Neuronal stem cell (in vitro differentiated cells): Measurements from ENCODE around the gene ZNRF1.
"Not testable (repeated sequence)": the region's sequence is repeated elsewhere in the genome, so short reads cannot be mapped to it uniquely, and the experiment has no call there.

ENCODE experiments used
- DNase-seq: peaks from one replicate; pipeline ENCODE4 v3.0.0-alpha.2; 2013; ENCODE audit warnings: low spot score
- H2AFZ ChIP-seq: one replicate; pipeline ENCODE4 v1.6.1; 2013; ENCODE audit warnings: mild to moderate bottlenecking, low read length, inconsistent platforms
- H2AK5ac ChIP-seq: 2 replicates; pipeline ENCODE4 v1.6.1; 2013; ENCODE audit warnings: low read depth, mild to moderate bottlenecking, inconsistent platforms, low read length, moderate library complexity, mixed read lengths
- H2BK120ac ChIP-seq: 2 replicates; pipeline ENCODE4 v1.6.1; 2013; ENCODE audit warnings: low read depth, mild to moderate bottlenecking, inconsistent platforms, low read length, moderate library complexity, mixed read lengths
- H2BK12ac ChIP-seq: one replicate; pipeline ENCODE4 v1.6.1; 2013; ENCODE audit warnings: low read length, inconsistent platforms
- H2BK15ac ChIP-seq: 2 replicates; pipeline ENCODE4 v1.6.1; 2013; ENCODE audit warnings: mild to moderate bottlenecking, low read length, inconsistent platforms, mixed read lengths
- H2BK5ac ChIP-seq: one replicate; pipeline ENCODE4 v1.6.1; 2013; ENCODE audit warnings: inconsistent platforms, mild to moderate bottlenecking, low read length, moderate library complexity
- H3K14ac ChIP-seq: one replicate; pipeline ENCODE4 v1.6.1; 2013; ENCODE audit warnings: low read length, inconsistent platforms
- H3K18ac ChIP-seq: 2 replicates; pipeline ENCODE4 v1.6.1; 2013; ENCODE audit warnings: low read length, inconsistent platforms
- H3K23ac ChIP-seq: 2 replicates; pipeline ENCODE4 v1.6.1; 2013; ENCODE audit warnings: low read depth, mild to moderate bottlenecking, mixed read lengths, low read length, inconsistent platforms; ENCODE audit not compliant: poor library complexity
- H3K27ac ChIP-seq: replicated peaks from 3 replicates; pipeline ENCODE4 v1.5.1; 2013; ENCODE audit warnings: low read length, inconsistent platforms
- H3K27me3 ChIP-seq, 3 experiments: 2 replicates each; pipeline ENCODE4 v1.6.1; 2013; ENCODE audit warnings: low read length in 3 of 3, mild to moderate bottlenecking in 2 of 3, inconsistent platforms in 1 of 3, low read depth in 1 of 3, mixed read lengths in 1 of 3, moderate library complexity in 1 of 3; ENCODE audit not compliant: control insufficient read depth in 3 of 3, insufficient read depth in 3 of 3
- H3K36me3 ChIP-seq, 2 donors: replicated peaks in 1 of 2; 2 replicates each; pipeline ENCODE4 v1.6.1; 2013; ENCODE audit warnings: low read length in 2 of 2; ENCODE audit not compliant: control insufficient read depth in 2 of 2, insufficient read depth in 2 of 2
- H3K4ac ChIP-seq: 2 replicates; pipeline ENCODE4 v1.6.1; 2013; ENCODE audit warnings: inconsistent platforms, mild to moderate bottlenecking, low read length, moderate library complexity
- H3K4me1 ChIP-seq, 2 donors: 1 replicate in 1 of 2; 2 replicates in 1 of 2; pipeline ENCODE4 v1.6.1; 2013; ENCODE audit warnings: low read length in 2 of 2, low read depth in 1 of 2; ENCODE audit not compliant: control insufficient read depth in 2 of 2, insufficient read depth in 1 of 2
- H3K4me2 ChIP-seq: one replicate; pipeline ENCODE4 v1.6.1; 2013; ENCODE audit warnings: mild to moderate bottlenecking, low read length, inconsistent platforms; ENCODE audit not compliant: insufficient read depth, poor library complexity, severe bottlenecking
- H3K4me3 ChIP-seq, 2 donors: 2 replicates each; pipeline ENCODE4 v1.5.1; 2013; ENCODE audit warnings: low read length in 2 of 2, mild to moderate bottlenecking in 2 of 2, inconsistent platforms in 1 of 2, moderate library complexity in 1 of 2
- H3K79me1 ChIP-seq: one replicate; pipeline ENCODE4 v1.6.1; 2013; ENCODE audit warnings: low read depth, mild to moderate bottlenecking, inconsistent platforms, low read length, moderate library complexity
- H3K9ac ChIP-seq: one replicate; pipeline ENCODE4 v1.6.1; 2013; ENCODE audit warnings: mild to moderate bottlenecking, low read depth, low read length, inconsistent platforms; ENCODE audit not compliant: poor library complexity
- H3K9me3 ChIP-seq, 2 donors: replicated peaks in 1 of 2; 2 replicates each; pipeline versions ENCODE3 to v1.6.1; 2013; ENCODE audit warnings: low read length in 2 of 2, mild to moderate bottlenecking in 2 of 2, inconsistent platforms in 1 of 2, low read depth in 1 of 2, mixed read lengths in 1 of 2, moderate library complexity in 1 of 2; ENCODE audit not compliant: control insufficient read depth in 2 of 2, insufficient read depth in 1 of 2
- H4K8ac ChIP-seq: one replicate; pipeline ENCODE4 v1.6.1; 2013; ENCODE audit warnings: low read depth, mild to moderate bottlenecking, inconsistent platforms, low read length, moderate library complexity
- H4K91ac ChIP-seq: one replicate; pipeline ENCODE4 v1.6.1; 2013; ENCODE audit warnings: low read length, low read depth, mild to moderate bottlenecking, inconsistent platforms; ENCODE audit not compliant: poor library complexity
- WGBS, 2 donors: extraction: QIAGEN DNeasy Blood & Tissue Kit; methylation state at CpG; one replicate each; pipeline ENCODE4 v1.1.7; 2013; ENCODE audit warnings: missing lambda C conversion rate in 2 of 2, mixed read lengths in 1 of 2; ENCODE audit not compliant: insufficient read length in 2 of 2, insufficient replicate concordance in 1 of 2; ENCODE audit errors: extremely low coverage in 2 of 2; 5-methylcytosine and 5-hydroxymethylcytosine counted together

Gene ZNRF1

DNA sequence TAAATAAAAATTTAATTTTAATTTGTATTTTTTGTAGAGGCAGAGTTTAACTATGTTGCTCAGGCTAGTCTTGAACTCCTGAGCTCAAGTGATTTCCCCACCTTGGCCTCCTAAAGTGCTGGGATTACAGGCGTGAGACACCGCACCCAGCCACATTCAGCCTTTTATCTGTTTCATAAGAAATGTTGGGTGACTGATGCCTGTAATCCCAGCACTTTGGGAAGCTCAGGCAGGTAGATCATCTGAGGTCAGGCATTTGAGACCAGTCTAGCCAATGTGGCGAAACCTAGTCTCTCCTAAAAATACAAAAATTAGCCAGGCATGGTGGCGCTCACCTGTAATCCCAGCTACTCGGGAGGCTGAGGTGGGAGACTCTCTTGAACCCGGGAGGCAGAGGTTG is 92.1 kb downstream of the ZNRF1 start:
- H3K27me3 ChIP-seq, H4K91ac ChIP-seq, H2AK5ac ChIP-seq, H3K4me1 ChIP-seq, H2BK5ac ChIP-seq, H3K4me2 ChIP-seq, H2BK120ac ChIP-seq, H4K8ac ChIP-seq, DNase-seq, H3K9ac ChIP-seq, H2BK15ac ChIP-seq, H3K79me1 ChIP-seq, H2BK12ac ChIP-seq, H3K14ac ChIP-seq, H3K27ac ChIP-seq, H3K9me3 ChIP-seq, H3K23ac ChIP-seq, H2AFZ ChIP-seq, H3K4ac ChIP-seq, H3K4me3 ChIP-seq, H3K18ac ChIP-seq: not testable (repeated sequence)
- H3K36me3 ChIP-seq, result peaks cover 8 to 25% of the 10 kb centered on the region in 2 donors
- WGBS, 2 donors, result no CpG with 5 or more reads among the region's 6 CpGs

DNA sequence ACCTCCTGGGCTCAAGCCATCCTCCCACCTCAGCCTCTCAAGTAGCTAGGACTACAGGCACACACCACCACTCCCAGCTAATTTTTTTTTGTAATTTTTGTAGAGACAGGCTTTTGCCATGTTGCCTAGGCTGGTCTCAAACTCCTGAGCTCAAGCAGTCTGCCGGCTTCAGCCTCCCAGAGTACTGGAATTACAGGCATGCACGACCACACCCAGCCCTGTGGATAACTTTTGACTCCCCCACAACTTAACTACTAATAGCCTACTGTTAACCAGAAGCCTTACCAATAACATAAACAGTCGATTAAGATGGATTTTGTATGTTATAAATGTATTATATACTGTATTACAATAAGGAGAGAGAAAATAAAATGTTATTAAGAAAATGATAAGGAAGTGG is 92.8 kb downstream of the ZNRF1 start:
- H3K23ac ChIP-seq, H3K9ac ChIP-seq, H2AFZ ChIP-seq, H2BK5ac ChIP-seq, H3K4me1 ChIP-seq, H2BK12ac ChIP-seq, H4K91ac ChIP-seq, H2AK5ac ChIP-seq, H3K14ac ChIP-seq, H3K27me3 ChIP-seq, H3K27ac ChIP-seq, H4K8ac ChIP-seq, H3K4ac ChIP-seq, H3K4me2 ChIP-seq, H3K18ac ChIP-seq, H3K4me3 ChIP-seq, H3K79me1 ChIP-seq, H2BK15ac ChIP-seq, DNase-seq, H3K9me3 ChIP-seq, H2BK120ac ChIP-seq: not testable (repeated sequence)
- no CpG with 5 or more reads among the region's 3 CpGs for WGBS, 2 donors
- peaks cover 6 to 30% of the 10 kb centered on the region in 2 donors for H3K36me3 ChIP-seq

DNA sequence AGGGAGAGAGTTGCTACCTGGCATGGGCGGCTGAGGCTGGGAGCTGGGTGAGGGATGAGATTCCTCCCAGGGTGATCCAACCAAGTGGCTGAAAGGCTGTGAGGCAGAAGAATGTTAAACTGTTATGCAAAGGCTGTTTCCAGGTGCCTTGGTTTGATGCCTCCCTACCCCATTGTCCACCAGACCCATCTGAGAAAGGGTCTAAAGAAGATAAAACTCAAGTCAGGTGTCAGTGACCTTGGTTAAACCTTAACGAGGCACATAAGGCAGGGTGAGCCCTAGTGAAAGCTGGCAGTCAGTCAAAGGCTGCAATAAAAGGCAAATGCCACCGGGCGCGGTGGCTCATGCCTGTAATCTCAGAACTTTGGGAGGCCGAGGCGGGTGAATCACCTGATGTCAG is 94.0 kb downstream of the ZNRF1 start:
- Histone ChIP-seq H3K4me3 (no peak overlapping the region), H3K36me3 (peaks cover 6 to 30% of the 10 kb centered on the region in 2 donors)
- no peak for DNase-seq

DNA sequence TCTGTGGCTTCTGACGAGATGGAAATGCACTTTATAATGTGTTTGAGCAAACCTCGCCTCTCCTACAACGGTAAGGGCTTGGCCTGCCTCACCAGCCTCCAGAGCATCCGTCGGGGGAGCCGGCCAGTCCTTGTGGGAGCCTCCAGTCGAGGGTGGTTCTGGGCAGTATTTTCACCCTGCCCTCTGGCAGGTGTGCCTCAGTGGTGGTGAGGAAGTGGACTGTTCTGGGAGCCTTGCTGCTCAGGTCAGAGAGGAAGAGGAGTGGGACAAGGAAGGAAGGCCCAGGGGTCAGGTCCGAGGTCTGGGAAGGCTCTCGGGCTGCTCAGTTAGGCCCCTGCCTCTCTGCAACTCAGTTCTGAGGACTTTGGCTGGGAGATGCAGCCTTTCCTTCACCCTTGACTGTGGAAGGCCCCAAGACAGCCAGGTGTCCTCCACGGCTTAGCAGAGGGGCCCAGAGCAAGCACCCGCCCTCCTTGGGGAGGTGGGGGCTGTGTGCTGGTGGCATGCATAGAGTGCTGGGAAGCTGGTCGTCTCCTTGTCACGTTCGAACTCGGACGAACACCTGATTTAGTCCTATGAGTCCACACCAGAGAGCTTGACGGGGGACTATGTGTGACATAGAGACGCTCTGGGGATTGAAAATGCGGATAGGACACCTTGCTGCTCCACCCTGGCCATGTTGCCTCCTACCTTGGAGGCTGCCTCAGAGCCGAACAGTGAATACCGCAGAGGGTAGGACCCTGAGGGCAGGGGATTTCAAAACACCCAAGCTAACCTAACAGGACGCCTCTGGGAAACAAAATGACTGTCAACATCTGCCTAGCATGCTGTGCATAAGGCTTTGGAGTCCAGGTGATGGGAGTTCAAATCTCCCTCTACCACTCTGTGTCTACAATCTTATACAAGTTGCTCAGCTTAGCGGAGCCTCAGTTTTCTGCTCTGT is 95.0 kb downstream of the ZNRF1 start:
- no peak for DNase-seq
- H4K8ac ChIP-seq, result no peak overlapping the region
- no peaks in the 10 kb centered on the region for H3K27me3 ChIP-seq
- H2BK12ac ChIP-seq, result no peak overlapping the region
- no CpG with 5 or more reads among the region's 23 CpGs for WGBS, 2 donors
- no peak overlapping the region for H3K4ac ChIP-seq
- no peak overlapping the region for H3K4me3 ChIP-seq
- H2BK120ac ChIP-seq, result no peak overlapping the region
- no peak overlapping the region for H3K4me2 ChIP-seq
- H3K4me1 ChIP-seq, result peaks cover 3 to 8% of the 10 kb centered on the region in 2 donors
- H3K18ac ChIP-seq, result no peak overlapping the region
- H3K14ac ChIP-seq, result no peak overlapping the region
- no peaks in the 10 kb centered on the region for H3K9me3 ChIP-seq
- H3K23ac ChIP-seq, result peak overlapping the region; percentile 56
- no peak overlapping the region for H3K27ac ChIP-seq
- no peak overlapping the region for H2BK15ac ChIP-seq
- H4K91ac ChIP-seq, result no peak overlapping the region
- H3K9ac ChIP-seq, result no peak overlapping the region
- H2AK5ac ChIP-seq, result no peak overlapping the region
- peaks cover 5% of the 10 kb centered on the region for H3K79me1 ChIP-seq
- H3K36me3 ChIP-seq, result peaks cover 6 to 30% of the 10 kb centered on the region in 2 donors
- H2BK5ac ChIP-seq, result no peak overlapping the region
- no peak overlapping the region for H2AFZ ChIP-seq

More for the DNA sequence above, 94.0 kb downstream of the ZNRF1 start:
- Histone ChIP-seq H3K9ac (no peak overlapping the region), H2BK120ac (no peak overlapping the region), H3K4me1 (peaks cover 3 to 4% of the 10 kb centered on the region in 2 donors), H3K27me3 (no peaks in the 10 kb centered on the region), H2BK5ac (no peak overlapping the region), H3K18ac (no peak overlapping the region), H3K23ac (no peak overlapping the region), H4K91ac (no peak overlapping the region), H3K4ac (no peak overlapping the region), H3K27ac (no peak overlapping the region), H2BK12ac (no peak overlapping the region), H3K4me2 (no peak overlapping the region), H3K14ac (no peak overlapping the region), H2BK15ac (no peak overlapping the region), H2AFZ (no peak overlapping the region), H2AK5ac (no peak overlapping the region), H4K8ac (no peak overlapping the region), H3K79me1 (no peaks in the 10 kb centered on the region), H3K9me3 (no peaks in the 10 kb centered on the region)
- WGBS, 2 donors, result no CpG with 5 or more reads among the region's 7 CpGs
